KMS-11 (cell line): ENCODE measurements around the gene CMIP.

Experiments
- H2AFZ ChIP-seq: fragments of 200-600 bp; sonication (generic); 2 replicates; pipeline ENCODE4 v1.6.1; 2016; ENCODE audit warnings: antibody characterized with exemption, mixed run types, low read depth
- H3K27ac ChIP-seq: fragments of 200-600 bp; sonication (generic); 2 replicates; pipeline ENCODE4 v1.6.1; 2016; ENCODE audit warnings: mild to moderate bottlenecking, mixed run types
- H3K27me3 ChIP-seq: fragments of 200-600 bp; sonication (generic); 2 replicates; pipeline ENCODE4 v1.6.1; 2017; ENCODE audit warnings: mild to moderate bottlenecking, low read depth, mixed run types, moderate library complexity; ENCODE audit not compliant: insufficient read depth
- H3K36me3 ChIP-seq: fragments of 200-600 bp; sonication (generic); 2 replicates; pipeline ENCODE4 v1.6.1; 2017; ENCODE audit warnings: mild to moderate bottlenecking, mixed run types; ENCODE audit not compliant: insufficient read depth
- H3K4me1 ChIP-seq: fragments of 200-600 bp; sonication (generic); 2 replicates; pipeline ENCODE4 v1.6.1; 2016; ENCODE audit warnings: mild to moderate bottlenecking, low read depth, mixed run types; ENCODE audit not compliant: poor library complexity, severe bottlenecking
- H3K4me2 ChIP-seq: fragments of 200-600 bp; sonication (generic); 2 replicates; pipeline ENCODE4 v1.7.0; 2016; ENCODE audit warnings: mild to moderate bottlenecking, mixed run types
- H3K4me3 ChIP-seq: fragments of 200-600 bp; sonication (generic); IDR thresholded peaks from 2 replicates; pipeline ENCODE4 v1.6.1; 2017; ENCODE audit warnings: low read depth, low read length, mixed read lengths; ENCODE audit not compliant: insufficient read depth
- H3K79me2 ChIP-seq: fragments of 200-600 bp; sonication (generic); 2 replicates; pipeline ENCODE4 v1.6.1; 2016; ENCODE audit warnings: low read depth, mixed run types; ENCODE audit not compliant: insufficient read depth
- H3K9ac ChIP-seq: fragments of 200-600 bp; sonication (generic); 2 replicates; pipeline ENCODE4 v1.6.1; 2016; ENCODE audit warnings: mild to moderate bottlenecking, mixed run types
- H4K20me1 ChIP-seq: fragments of 200-600 bp; sonication (generic); 2 replicates; pipeline ENCODE4 v1.6.1; 2016; ENCODE audit warnings: mild to moderate bottlenecking, mixed run types; ENCODE audit not compliant: insufficient read depth
- CTCF ChIP-seq: fragments of 200-600 bp; sonication (generic); conservative IDR thresholded peaks from 2 replicates; pipeline ENCODE4 v1.6.1; 2017; ENCODE audit warnings: low read depth, mild to moderate bottlenecking, antibody characterized with exemption, low read length, moderate library complexity, mixed read lengths

Gene CMIP

DNA sequence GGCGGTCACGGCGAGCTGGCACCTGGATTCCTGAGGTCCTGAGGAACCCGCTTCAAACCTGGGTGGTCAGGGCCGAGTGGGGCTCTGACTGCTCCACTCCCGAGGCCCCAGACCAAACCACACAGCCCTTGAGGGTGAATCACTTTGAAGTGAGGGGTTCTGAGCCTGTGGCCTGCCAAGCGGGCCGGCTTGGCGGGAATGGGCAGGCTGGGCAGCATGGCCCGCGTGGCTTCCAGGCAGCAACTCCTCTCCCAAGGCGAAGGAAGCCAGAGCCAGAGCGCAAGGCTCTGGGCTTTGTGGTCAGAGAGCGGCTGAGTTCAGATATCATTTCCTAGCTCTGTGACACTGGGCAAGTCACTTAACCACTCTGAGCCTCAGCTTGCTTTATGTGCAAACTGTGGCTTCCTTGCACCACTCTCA lies 42.7 kb downstream of the CMIP start:
- no peaks in the 10 kb centered on the region for H3K27me3 ChIP-seq
- peaks cover 15% of the 10 kb centered on the region for H3K4me1 ChIP-seq
- H4K20me1 ChIP-seq: peaks cover 19% of the 10 kb centered on the region
- H2AFZ ChIP-seq: no peak overlapping the region
- H3K36me3 ChIP-seq: no peaks in the 10 kb centered on the region
- H3K9ac ChIP-seq: no peak overlapping the region
- H3K4me2 ChIP-seq: no peak overlapping the region
- no peak overlapping the region for H3K27ac ChIP-seq
- no peak for TF ChIP-seq CTCF
- H3K4me3 ChIP-seq: no peak overlapping the region
- peaks cover 96% of the 10 kb centered on the region for H3K79me2 ChIP-seq

DNA sequence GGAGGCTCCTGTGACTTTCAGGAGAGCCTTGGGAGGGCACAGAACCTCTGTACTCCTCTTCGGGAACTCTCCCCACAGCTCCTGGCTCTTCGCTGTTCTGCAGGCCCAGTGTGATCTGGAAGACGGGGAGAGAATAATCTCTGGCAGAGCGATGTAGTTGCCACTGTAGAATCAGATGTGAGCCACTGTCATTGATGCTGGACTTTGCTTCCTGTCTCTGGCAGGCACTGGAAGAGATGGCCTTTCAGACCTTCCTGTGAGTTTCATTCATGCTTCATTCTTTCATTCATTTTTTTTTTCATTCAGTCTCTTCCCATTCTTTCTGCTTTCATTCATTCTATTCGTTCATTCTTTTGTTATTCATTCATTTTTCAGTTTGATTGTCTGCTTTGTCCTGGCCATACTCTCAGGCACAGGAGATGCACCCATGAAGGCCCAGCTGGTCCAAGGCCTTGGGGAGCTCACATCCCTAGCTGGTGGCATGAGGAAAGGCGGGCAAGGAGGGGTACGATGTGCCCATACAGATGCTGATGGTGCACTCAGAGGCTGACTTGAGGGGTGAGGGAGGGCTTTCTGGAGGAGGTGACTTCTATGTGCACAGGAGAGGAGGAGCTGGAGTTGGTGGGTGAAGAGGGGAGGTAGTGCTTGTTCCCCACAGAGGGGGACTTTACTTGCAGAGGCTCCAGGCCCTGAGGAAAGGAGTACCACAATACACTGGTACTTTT lies 44.2 kb downstream of the CMIP start:
- H3K9ac ChIP-seq: no peak overlapping the region
- H3K4me3 ChIP-seq: no peak overlapping the region
- H3K79me2 ChIP-seq: peaks cover 94% of the 10 kb centered on the region
- TF ChIP-seq CTCF: no peak
- no peak overlapping the region for H3K27ac ChIP-seq
- no peak overlapping the region for H2AFZ ChIP-seq
- peaks cover 12% of the 10 kb centered on the region for H4K20me1 ChIP-seq
- peaks cover 15% of the 10 kb centered on the region for H3K4me1 ChIP-seq
- H3K36me3 ChIP-seq: no peaks in the 10 kb centered on the region
- no peaks in the 10 kb centered on the region for H3K27me3 ChIP-seq
- no peak overlapping the region for H3K4me2 ChIP-seq

GRCh38 chr16:81489547-81490267 lies 45.1 kb downstream of the CMIP start:
- no peak for TF ChIP-seq CTCF
- H3K4me2 ChIP-seq: no peak overlapping the region
- peaks cover 8% of the 10 kb centered on the region; the same call in 1 of the 2 replicates for H4K20me1 ChIP-seq
- peaks cover 15% of the 10 kb centered on the region for H3K4me1 ChIP-seq
- H3K9ac ChIP-seq: no peak overlapping the region
- H3K27me3 ChIP-seq: no peaks in the 10 kb centered on the region
- H3K36me3 ChIP-seq: no peaks in the 10 kb centered on the region
- peaks cover 94% of the 10 kb centered on the region for H3K79me2 ChIP-seq
- no peak overlapping the region for H2AFZ ChIP-seq
- no peak overlapping the region for H3K4me3 ChIP-seq
- no peak overlapping the region for H3K27ac ChIP-seq

DNA sequence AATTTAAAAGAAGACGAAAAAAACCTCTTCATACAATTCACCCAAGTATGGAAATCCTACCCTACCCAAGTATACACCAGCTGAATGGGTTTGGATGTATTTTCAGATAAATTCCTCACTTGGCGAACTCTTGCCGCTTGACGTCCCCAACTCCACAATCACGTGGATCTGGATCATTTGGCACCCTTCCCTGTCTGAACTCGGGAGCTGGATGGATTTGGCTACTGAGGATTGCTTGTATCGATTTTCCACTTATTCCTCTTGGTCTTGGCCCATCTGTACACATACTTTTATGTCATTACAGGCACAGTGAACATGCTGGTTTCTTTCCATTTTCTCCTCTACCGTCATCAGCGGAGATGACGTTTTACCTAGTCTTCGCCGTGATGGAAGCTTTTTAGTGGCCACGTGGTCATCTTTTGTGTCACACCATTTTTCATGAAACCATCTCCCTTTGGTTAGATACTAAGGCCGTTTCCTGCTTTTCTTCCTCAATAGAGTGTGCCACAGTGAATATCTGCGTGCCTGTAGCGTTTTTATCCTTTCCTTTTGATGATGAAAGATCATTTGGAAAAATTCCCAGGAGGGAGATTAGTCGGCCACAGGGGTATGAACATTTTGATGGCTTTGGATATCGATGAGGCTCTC lies 47.1 kb downstream of the CMIP start:
- Histone ChIP-seq H3K27ac (no peak overlapping the region), H3K79me2 (peaks cover 92% of the 10 kb centered on the region; the same call in 1 of the 2 replicates), H3K4me2 (no peak overlapping the region), H3K27me3 (no peaks in the 10 kb centered on the region), H3K4me3 (no peak overlapping the region), H3K36me3 (no peaks in the 10 kb centered on the region), H3K4me1 (peaks cover 15% of the 10 kb centered on the region), H4K20me1 (peaks cover 11% of the 10 kb centered on the region; the same call in 1 of the 2 replicates), H2AFZ (no peak overlapping the region), H3K9ac (no peak overlapping the region)
- TF ChIP-seq CTCF: no peak
